Hematopoietic multipotent progenitor cell treated with erythropoietin and hydrocortisone succinate and interleukin-3 and kit ligand, for 4 days (in vitro differentiated cells): ENCODE data around the gene SLC23A1.
"Not testable (repeated sequence)": the region's sequence is repeated elsewhere in the genome, so short reads cannot be mapped to it uniquely, and the experiment has no call there.

Experiments used
- DNase-seq: peaks from one replicate; pipeline ENCODE4 v3.0.0-alpha.2; 2015

The SLC23A1 gene

GRCh38 chr5:139389701-139390638 is 6.9 kb upstream of the SLC23A1 start, which contains the start of gene MZB1:
Gene MZB1 (minus strand): TSS chr5:139389913. CDS start chr5:139389856, 57 bp downstream.
- peak; percentile 67 for DNase-seq

GRCh38 chr5:139388198-139388821 is 5.2 kb upstream of the SLC23A1 start:
- peak; percentile 80 for DNase-seq

- no peak for DNase-seq
Measured at GRCh38 chr5:139387611-139388197, 4.6 kb upstream of the SLC23A1 start.

GRCh38 chr5:139386956-139387355 is 3.9 kb upstream of the SLC23A1 start:
- not testable (repeated sequence) for DNase-seq

- peak; percentile 49 for DNase-seq
Measured at GRCh38 chr5:139386050-139386438, 2.9 kb upstream of the SLC23A1 start.

- peak; percentile 56 for DNase-seq
Measured at GRCh38 chr5:139385061-139386049, 2.3 kb upstream of the SLC23A1 start.

- DNase-seq: no peak
Measured at GRCh38 chr5:139384591-139385051, 1.5 kb upstream of the SLC23A1 start.

GRCh38 chr5:139383993-139384590 is 995 bp upstream of the SLC23A1 start:
- no peak for DNase-seq

- DNase-seq: no peak
Measured at GRCh38 chr5:139382807-139383206, 290 bp downstream of the SLC23A1 start.

- no peak for DNase-seq
Measured at GRCh38 chr5:139381837-139382761, 998 bp downstream of the SLC23A1 start.

GRCh38 chr5:139379626-139380449 is 3.3 kb downstream of the SLC23A1 start:
- DNase-seq: no peak

GRCh38 chr5:139378941-139379361 is 4.1 kb downstream of the SLC23A1 start:
- no peak for DNase-seq

GRCh38 chr5:139378101-139378825 is 4.8 kb downstream of the SLC23A1 start:
- DNase-seq: no peak

GRCh38 chr5:139377226-139377625 is 5.9 kb downstream of the SLC23A1 start:
- DNase-seq: no peak

- no peak for DNase-seq
Measured at GRCh38 chr5:139376364-139376763, 6.7 kb downstream of the SLC23A1 start.

GRCh38 chr5:139374909-139375308 is 8.2 kb downstream of the SLC23A1 start:
- no peak for DNase-seq

GRCh38 chr5:139371482-139372435 is 11.3 kb downstream of the SLC23A1 start:
- DNase-seq: no peak

GRCh38 chr5:139369181-139369580 is 13.9 kb downstream of the SLC23A1 start:
- no peak for DNase-seq
